ENCODE measurements around the gene PIP4K2A.

DNA sequence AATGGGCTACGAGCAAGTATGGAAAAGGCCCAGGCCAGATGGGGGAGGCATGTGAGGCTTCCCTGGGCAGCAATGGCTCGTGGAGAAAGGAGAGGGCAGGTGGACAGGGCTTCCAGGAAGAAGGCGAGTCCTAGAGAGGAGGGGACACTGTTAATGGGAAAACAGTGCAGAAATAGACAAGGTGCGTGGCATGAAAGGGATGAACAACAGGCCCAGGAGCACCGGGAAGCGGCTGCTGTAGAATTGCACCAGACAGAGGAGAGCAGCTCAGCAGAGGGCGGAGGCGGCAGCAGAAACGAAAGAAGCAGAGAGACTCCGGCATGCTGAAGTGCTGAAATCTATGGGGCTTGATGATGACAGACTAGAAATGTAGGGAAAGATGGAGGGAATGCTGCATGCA is 102.1 kb downstream of the PIP4K2A start:
- TF ChIP-seq CTCF (IDR thresholded peaks at IDR 0.05) (no peak), POLR2A (IDR thresholded peaks at IDR 0.05) (no peak)
